A204.1 (cell line): ENCODE measurements around the gene PROX1.

Experiments
- FAIRE-seq: peaks from 2 replicates; lab custom pipeline; 2012; peaks lifted over from hg19 to GRCh38; lab: Jason Lieb, UNC

Gene PROX1, protein sequence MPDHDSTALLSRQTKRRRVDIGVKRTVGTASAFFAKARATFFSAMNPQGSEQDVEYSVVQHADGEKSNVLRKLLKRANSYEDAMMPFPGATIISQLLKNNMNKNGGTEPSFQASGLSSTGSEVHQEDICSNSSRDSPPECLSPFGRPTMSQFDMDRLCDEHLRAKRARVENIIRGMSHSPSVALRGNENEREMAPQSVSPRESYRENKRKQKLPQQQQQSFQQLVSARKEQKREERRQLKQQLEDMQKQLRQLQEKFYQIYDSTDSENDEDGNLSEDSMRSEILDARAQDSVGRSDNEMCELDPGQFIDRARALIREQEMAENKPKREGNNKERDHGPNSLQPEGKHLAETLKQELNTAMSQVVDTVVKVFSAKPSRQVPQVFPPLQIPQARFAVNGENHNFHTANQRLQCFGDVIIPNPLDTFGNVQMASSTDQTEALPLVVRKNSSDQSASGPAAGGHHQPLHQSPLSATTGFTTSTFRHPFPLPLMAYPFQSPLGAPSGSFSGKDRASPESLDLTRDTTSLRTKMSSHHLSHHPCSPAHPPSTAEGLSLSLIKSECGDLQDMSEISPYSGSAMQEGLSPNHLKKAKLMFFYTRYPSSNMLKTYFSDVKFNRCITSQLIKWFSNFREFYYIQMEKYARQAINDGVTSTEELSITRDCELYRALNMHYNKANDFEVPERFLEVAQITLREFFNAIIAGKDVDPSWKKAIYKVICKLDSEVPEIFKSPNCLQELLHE

DNA sequence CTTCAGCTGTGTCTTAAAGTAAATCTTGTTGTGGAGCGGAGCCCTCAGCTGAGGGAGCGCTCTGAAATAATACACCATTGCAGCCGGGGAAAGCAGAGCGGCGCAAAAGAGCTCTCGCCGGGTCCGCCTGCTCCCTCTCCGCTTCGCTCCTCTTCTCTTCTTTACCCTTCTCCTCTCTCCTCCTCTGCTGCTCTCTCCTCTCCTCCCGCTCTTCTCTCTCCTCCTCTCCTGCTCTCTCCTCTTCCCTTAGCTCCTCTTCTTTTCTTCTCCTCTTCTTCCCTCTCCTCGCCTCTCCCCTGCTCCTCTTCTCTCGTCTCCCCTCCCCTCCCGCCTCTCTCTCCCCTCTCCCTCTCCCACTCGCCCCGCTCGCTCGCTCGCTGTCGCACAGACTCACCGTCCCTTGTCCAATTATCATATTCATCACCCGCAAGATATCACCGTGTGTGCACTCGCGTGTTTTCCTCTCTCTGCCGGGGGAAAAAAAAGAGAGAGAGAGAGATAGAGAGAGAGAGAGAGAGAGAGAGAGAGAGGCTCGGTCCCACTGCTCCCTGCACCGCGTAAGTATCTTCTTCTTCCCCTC is at the start of gene PROX1:
TSS of gene PROX1 (plus strand) at position 47 of the 580 bp plus-strand sequence. CDS start 8,563 bp downstream, outside the sequence.
- FAIRE-seq: no peak

DNA sequence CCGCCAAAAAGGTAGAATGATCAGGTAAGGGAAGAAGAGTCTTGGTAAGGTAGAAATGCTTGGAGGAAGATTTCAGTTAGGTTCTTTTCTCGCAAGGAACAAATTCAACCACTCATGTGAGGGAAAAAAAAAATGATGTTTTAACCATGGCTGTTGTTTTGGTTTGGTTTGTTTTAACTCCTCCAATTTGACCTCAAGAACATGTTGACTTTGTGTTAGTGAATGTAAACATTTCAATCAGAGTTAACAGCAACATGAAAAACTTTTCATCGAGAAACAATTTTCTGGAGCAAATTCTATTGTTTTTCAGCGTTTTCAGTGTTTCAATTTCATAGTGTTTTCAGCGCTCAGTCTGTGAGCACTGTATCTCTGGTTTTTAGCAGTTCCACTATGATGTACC is 49.0 kb upstream of the PROX1 start:
- FAIRE-seq: no peak

DNA sequence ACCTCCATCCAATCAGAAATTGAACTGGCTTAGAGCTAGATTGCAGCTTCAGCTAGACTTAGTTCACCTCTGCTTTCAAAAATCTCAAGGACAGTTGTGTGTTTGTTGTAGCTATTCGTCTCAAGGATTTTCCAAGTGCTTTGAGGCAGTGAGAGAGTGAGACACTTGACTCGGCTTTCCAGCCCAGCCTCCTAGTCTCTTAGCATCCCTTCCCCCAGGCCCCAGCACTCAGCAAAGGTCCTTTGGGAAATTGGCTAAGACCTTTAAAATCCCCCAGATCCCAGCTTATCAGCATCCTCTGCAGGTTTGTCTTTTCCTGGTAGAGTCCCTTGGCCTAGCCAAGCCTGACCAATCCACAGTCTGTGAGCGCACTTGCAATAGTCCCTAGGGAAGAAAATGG is 47.9 kb upstream of the PROX1 start:
- no peak for FAIRE-seq

DNA sequence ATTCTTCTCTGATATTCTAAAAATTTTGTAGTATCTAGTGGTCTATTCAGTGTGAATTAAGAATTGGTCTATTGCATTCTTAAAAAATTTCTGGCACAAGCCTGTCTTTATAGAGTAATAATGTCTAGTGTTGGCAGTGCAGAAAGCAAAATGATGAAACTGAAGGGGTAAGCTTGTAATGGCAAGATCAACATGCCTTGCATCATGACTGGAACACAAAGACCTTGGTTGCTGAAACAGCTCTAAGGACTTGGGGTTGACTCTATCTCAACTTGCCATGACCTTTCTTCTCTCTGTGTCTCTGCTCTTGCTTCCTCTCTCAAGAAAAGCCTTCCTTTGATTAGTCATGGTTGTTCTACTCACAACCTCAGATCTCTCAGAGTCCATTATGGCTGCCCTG is 46.8 kb upstream of the PROX1 start:
- no peak for FAIRE-seq

DNA sequence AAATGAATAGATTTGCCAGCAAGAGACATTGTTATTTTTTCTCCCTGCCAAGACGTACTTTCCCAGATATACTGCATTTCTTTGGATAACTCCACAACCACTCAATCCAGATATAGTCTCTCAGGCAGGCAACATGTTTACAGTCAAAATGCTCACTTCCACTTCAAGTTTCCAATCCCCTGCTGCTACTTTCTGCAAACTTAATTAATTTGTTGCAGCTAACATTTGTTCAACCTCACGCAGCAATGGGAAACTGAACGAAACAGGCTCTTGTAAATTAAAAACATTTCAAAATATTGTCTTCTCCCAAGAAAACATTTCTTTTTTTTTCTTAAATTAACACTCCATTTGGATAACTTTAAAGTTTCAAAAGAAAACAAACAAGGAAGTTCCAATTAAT is 45.7 kb upstream of the PROX1 start:
- no peak for FAIRE-seq

DNA sequence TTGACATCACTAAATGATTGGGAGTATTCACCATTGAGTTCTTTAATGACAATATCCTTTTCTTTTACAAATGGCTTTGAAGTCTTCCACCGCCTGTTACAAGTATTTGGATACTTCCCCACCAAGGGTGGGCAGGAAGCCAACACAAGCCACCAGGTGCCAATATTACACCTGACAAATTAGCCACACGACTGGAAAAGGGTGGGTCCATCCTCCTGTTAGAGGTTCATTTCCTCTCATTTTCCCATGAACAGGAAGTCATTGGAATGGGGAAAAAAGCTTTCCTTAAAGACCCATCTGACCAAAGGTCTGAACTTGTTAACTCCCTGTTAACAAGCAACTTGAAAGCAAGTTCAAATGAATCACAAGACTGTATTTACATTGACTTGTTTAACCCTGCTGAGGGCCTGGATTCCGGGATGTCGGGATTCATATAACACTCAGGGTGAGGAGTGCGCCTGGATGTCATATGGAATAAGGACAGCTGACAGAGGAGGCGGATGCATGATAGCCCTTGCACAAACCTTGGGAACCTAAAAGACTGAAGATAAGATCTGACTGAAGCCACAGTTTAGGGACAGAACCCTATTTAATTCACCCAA is 40.5 kb upstream of the PROX1 start:
- FAIRE-seq: no peak

DNA sequence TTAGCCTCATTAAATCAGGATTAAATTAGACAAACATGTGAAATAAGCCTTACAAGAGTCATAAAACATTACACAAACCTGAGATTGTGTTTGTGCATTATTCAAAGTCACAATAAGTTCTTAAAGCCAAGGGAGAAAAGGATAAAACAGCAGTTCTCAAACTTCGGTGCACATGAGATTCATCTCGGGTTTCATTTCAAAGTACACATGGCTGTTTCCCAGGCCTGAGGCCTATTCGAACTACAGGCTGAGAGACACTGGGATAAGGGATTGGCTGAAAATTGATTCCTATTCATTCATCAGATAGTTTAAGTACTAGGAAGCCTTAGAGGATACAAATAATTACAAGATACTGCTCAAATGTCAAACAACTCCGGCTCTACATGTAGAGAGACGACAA is 35.9 kb upstream of the PROX1 start:
- FAIRE-seq: no peak

DNA sequence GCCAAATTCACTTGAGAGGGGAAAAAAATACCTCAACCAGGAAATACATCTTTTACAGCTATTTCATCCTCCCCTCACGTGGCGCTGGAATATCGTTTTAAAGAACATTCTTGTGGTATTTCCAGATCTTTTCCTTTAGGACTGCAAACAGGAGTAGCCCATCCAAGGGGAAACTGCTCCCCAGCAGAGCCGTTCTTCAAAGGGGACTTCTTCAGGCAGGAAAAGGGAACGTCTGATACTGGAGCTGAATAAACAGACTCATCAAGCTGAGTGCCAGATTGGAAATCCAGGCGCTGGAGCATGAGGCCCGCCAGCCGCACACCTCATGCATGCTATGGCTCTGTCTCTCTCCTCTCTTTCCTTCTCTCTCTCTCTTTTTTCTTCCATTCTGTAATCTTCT is 34.0 kb upstream of the PROX1 start:
- FAIRE-seq: no peak

DNA sequence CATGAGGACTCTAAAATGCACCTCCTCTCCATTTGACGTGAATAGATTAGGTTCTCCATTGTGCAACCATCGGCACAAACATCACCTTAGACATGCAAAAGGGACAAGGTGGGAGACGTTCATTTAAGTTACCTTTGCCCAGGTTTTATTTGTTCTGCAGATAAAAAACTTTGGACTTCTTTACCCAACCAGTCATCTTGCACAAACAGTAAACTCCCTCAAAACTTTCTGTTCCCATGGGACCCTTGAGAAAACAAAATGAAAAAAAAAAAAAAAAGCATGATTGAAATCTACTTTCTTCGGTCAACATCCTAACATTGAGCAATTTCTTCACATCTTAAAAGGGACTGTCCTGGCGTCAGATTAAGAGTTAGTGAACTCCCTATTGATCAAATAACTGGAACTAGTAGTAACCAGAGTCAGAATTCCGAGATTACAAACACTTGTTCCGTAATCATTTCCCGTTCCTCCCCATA is 31.4 kb upstream of the PROX1 start:
- no peak for FAIRE-seq

DNA sequence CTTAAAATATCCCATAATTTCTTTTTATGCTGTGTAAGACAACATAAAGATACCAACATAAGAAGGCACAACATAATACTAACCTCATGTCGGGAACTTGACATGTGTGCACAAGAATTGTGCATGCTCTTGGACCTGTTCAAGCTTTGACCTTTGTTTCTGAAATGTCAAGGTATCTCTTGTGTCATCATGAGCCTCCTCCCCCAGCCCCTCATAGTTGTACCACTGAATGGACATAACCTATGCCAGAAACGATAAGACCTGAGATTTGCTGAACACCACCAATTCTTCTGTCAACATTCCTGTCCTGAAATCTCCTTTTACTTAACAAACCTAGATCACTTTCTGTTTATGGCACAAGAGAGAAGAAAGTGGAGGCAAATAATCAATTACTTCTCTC is 29.4 kb upstream of the PROX1 start:
- FAIRE-seq: no peak

DNA sequence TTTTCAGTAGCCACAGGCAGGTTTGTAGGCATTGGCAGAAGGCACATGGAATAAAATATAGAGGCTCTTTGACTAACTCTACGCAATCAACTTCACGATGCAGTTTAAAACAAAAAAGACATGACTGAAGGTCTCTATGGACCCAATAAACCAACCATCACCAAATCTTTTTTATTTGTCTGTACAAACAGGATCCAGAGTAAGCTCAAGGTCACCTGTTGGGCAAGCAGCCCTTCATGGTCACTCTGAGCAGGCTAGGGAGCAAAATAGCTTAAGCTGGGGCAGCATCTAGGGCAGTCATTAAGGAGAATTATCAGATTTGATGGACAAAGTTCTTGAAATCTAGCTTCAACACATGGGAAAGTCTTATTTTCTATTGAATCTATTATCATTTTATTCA is 26.8 kb upstream of the PROX1 start:
- FAIRE-seq: no peak

DNA sequence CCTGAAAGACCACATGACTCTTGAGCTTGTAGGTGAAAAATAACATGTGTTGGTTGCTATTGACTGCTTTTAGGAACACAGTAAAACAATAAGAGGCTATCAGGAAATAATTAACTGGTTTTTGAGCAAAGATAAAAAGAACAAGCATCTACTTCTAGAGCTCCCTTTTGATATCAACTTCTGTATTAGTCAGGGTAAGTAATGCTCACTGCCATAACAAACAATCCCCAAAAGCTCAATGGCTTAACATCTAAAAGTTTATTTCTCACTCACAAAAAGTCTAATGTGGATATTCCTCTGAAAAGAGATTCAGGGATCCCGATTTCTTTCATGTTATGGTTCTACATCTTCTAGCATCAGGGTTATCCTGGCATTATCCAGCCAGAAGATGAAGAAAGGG is 25.3 kb upstream of the PROX1 start:
- FAIRE-seq: no peak

DNA sequence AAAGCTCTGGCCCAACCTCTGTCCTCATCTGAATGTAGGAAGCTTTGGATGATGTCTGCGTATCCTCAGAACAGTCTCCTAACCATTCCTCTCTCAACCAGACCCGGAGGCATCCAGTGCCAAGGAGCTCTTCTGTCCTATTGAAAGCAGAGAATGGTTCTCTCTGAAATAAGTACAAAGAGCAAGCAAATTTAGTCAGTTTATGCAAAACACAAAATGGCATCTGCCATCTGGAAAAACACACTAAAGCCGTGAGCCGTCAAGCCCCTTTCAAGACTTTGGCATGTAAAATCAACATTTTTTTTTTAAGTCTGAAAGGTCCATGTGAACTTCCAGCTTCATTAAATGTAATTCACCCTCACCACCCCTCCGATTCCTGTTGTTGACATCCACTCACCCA is 21.7 kb upstream of the PROX1 start:
- no peak for FAIRE-seq

DNA sequence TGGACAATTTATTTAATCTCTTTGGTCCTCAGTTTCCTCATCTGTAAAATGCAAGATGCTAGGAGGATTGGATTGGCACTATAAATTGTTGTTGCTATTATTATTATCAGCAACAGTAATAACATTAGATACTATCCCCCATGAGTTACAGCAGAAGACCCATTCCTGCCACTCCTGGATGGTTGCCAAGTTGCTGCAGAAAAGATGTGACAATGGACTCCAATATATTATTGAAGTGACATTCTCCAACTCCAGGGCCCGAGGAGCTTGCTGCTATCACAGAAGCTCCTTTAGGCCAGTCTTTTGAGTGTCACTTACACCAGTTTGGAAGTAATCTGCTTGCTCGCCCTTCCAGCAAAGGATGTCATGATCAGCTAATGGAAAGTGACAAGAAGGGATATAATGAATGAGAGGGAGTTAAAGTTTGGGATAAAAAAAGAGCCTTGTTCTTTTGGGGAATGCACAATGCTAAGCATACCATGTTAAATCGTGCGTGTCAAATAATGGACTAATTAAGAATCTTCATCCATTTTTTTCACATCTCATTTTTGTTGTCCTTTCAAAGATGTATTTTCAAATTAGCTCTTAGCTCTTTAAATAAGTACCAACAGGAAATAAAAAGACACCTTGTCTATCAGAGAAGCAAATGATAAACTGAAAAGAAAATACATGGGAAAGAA is 19.5 kb upstream of the PROX1 start:
- no peak for FAIRE-seq

DNA sequence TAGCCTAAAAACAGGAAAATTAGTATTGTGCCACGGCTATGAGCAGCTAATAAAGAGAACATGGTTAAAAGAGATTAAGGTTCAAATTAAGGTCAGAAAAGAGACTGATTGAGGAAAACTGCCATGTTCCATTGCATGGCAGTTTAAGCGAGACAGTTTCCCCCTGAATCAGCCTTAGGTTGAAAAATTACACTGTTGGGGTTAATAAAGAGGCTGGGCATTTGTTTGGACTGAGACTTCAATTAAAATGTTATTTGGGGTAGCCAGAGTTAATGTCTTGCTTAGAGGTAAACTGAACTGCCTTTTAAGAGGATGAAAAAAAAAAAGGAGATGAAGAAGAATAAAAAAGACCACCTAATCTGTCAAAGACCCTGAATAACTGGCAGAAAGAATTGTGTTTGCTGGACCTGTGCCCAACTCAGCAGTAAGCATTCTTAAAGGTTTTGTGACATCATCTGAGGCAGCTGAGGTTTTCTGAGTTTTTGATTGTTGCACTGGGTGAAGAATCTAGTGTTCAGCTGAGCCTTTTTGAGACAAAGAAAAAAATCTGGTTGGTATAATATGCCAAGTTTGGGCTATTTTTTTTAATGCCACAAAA is 17.7 kb upstream of the PROX1 start:
- no peak for FAIRE-seq

DNA sequence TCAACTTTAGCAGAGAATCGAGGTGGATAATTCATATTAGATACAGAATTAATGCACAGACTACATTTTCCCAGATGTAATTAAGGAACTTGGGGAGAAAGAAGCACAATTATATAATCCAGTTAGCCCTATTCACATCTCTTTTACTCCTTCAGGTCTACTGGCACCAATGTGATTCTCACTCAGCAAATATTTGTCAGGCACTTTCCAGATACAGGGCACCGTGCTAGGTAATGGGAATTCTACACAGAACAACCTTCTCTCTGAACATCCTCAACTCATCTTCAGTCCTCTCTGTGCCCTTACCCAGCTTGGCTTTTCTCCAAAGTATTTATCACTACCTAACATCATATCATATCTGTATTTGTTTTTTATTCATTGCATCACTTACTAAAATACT is 15.6 kb upstream of the PROX1 start:
- no peak for FAIRE-seq

DNA sequence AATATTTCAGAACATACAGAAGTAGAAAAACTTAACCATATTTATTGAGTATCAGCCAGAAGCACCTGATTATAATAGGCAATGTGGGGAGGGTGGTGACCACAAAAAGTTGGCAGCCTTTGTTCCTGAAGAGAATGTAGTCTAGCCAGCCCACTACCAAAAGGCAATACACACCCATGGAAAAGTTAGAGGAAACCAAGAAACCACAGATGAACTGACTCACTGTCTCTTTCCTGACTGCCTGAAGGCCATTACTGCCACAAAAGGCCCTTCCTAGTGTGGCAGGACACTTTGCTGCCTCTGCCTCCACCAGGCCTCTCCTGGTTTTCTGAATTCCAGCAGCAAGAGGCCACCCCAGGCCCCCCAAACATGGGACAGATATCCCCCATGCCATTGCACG is 14.6 kb upstream of the PROX1 start:
- no peak for FAIRE-seq

DNA sequence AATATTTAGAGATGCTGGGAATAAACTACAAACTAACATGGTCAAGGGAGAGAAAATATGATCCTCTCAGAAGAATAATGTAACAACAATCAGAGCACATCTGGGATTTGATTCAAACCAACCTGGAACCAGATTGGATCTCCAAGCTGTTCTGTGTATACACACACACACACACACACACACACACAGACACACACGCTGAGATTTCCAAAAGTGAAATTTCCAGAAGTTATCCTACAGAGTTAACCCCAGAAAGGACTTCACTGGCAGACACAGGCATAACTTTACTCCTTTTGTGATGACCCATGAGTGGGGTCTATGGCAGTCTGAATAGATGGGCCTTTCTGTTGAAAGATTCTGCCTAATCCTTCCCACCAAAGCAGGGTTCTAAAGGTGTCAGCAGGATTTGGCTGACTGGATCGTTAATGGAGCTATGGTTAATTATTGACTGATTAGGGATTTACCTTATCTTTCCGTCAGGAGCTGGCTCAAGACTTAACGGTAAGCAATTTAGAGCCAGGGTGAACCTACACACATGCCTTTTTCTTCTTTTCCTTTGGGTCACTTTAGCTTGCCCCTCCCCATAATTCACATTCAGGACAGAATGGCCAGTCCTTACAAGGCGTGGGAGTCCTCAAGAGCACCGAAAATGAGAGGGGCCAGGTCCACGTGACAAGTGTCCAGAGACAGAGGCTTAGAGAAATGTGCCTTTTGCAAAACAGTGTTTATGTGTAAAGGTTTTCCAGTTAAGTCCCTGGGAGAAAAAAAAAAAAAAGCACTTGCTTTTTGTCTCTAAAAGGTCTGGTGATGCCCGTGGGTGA is 10.9 kb upstream of the PROX1 start:
- no peak for FAIRE-seq

DNA sequence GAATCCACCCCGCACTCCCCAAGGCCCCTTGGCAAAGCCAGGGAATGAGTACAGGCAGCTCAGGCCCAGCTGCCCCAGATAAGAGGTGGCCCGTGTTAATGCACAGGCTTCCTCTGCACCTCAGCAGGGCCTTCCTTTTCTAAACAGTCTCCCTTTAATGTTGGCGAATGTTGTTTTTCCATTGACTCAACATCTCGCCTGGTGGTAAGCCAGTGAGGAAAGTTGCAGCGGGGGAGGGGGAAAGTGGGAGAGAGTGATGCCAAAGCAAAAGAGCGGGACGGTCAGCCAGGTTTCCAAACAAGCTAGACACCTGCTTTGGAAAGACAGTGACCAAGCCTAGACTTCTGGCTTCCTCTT is 10.3 kb upstream of the PROX1 start:
- no peak for FAIRE-seq

DNA sequence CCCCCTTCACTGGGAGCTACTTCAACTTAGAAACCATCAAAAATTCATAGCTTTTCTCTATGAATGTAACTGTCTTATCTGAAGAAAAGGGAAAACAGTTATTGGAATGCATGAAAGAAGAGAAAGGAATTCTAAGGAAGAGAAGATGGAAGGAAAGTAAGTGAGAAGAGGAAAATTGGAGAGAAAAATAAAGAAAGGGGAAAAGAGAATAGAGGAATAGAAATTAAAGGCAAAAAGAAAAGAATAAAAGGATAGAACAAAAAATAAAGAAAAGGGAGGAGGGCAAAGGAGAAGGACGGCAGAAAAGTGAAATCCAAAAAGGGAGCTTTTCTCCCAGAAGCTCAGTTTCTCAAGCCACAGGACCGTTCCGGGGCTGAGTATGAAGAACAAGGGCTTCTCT is 9.9 kb upstream of the PROX1 start:
- FAIRE-seq: no peak
